Stimulated activated CD4-positive, alpha-beta T cell treated with anti-CD3 and anti-CD28 coated beads, Interleukin-4, amount 100 ng/mL, for 4 hours (primary cell): ENCODE results near the gene TEKT3.

Experiments
- DNase-seq, 2 experiments: peaks; one replicate each; pipeline ENCODE4 v3.0.0-alpha.2; 2020

TEKT3 gene

DNA sequence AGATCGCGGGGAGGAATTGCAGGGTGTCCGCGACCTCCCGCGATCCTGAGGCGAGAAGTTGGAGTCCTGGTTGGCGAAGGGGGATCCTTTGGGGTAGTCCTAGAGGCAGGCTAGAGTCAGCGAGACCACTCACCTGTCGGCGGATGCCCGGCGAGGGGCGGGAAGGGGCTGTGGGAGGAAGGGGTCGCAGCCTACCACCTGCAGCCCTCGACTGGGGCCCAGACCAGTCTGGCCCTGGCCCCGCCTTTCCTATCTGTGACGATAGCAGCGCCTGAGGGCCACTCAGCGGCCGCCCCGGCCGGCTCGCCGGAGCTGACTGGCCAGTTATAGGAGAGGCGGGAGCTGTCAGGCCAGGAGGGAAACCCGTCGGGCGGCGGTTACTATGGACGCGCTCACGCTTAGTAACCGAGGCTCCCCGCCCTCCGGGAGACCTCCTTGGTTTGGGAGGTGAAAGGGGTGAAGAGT is at the start of gene TEKT3:
Gene TEKT3, minus strand, starts transcription at position 213 of the 465 bp plus-strand sequence. CDS start 10,012 bp downstream, outside the sequence.
- peak in 1 of 2 experiments; percentile 1 for DNase-seq

DNA sequence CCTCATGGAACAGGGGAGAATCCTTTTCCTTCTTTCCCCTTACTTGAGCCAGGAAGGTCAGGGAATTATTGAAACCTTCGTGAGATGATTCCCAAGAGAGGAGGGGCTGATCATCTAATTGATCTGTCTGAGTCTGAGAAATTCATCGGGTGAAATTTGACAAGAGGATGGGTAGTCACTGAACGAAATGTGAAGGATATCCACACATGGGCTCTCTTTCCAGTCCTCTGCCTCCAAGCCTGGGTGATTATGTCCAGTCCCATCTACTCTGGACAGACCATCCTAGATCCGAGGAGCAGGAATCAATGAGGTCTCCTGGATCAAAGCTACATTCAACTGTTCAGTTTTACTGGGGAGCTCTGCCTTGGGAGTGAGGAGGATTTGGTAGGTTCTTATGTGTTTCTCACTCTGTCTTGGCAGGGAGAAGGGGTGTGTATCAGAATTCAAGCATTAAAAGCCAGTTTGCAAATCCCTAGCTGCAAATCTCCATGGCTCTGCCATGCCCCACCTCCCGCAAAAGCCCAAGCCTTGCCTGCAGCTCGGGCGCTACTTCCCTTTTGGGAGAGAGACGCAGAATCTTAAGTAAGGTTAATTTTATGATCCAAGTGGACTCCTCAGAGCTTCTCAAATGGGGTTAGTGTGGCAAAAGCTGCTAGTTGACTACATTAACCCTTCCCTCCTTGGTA is 47.1 kb upstream of the TEKT3 start:
- no peak for DNase-seq

GRCh38 chr17:15386083-15386482 is 44.7 kb upstream of the TEKT3 start:
- DNase-seq, result no peak

- no peak for DNase-seq
Observed at GRCh38 chr17:15385305-15385704, 43.9 kb upstream of the TEKT3 start.

- DNase-seq, result no peak
Observed at GRCh38 chr17:15384142-15384787, 42.9 kb upstream of the TEKT3 start.

- DNase-seq, result no peak
Observed at GRCh38 chr17:15382914-15383313, 41.5 kb upstream of the TEKT3 start.

- DNase-seq, result no peak
Observed at GRCh38 chr17:15381707-15382106, 40.3 kb upstream of the TEKT3 start.

DNA sequence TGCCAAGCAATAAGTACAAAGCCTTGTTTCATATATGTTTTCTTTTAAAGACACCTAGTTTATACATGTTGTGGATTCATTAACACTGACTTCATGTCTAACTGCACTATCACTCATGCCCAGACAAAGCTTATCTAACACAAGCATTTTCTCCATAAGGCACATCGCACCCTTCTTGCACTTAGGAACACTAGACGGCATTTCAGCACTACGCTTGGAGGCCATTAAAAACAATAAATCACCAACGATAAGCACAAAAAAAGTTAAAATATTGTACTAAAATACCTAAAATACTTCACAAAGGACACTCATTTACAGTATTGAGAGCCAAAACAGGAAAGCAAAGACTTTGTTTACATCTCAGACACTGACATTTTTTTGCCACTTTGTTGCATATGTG is 39.0 kb upstream of the TEKT3 start:
- no peak for DNase-seq

DNA sequence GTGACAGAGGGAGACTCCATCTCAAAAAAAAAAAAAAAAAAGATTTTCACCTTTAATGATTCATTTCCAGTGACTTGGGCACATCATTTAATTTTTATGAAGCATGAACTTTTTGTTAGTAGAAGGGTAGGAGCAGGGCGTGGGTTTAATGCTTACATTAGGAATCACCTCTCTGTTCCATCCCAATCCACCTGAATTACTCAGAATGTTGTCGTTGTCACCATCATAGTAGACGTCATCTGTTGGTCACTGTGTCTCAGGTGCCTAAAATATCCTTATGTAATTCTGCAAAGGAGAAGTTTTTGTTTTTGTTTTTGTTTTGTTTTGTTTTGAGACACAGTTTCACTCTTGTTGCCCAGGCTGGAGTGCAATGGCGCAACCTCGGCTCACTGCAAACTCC is 38.3 kb upstream of the TEKT3 start:
- no peak for DNase-seq

- DNase-seq, result no peak
Observed at GRCh38 chr17:15378243-15378642, 36.8 kb upstream of the TEKT3 start.

- DNase-seq, result no peak
Observed at GRCh38 chr17:15377616-15378015, 36.2 kb upstream of the TEKT3 start.

DNA sequence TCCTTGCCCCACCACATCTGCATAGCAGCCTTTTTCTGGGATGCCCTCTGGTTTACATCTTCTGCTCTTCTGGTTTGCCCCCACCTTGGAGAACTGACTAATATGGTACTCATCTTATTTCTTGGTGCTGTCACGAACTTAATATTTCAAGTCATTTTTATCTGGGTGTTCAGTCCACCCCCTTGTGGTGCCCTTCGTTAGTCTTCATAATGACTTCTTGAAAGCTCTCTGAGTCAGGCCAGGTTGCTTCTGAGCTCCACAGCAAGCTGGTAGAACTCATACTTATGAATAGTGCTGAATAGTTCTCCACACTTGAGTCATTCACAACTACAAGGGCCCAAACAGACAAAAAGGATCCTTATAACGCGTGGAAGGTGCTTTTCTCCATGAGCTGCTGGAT is 35.8 kb upstream of the TEKT3 start:
- no peak for DNase-seq

- DNase-seq, result no peak
Observed at GRCh38 chr17:15371376-15372130, 30.2 kb upstream of the TEKT3 start.

GRCh38 chr17:15368600-15368999 is 27.2 kb upstream of the TEKT3 start:
- DNase-seq, result no peak

GRCh38 chr17:15366026-15366425 is 24.6 kb upstream of the TEKT3 start:
- DNase-seq, result no peak

GRCh38 chr17:15364615-15365014 is 23.2 kb upstream of the TEKT3 start:
- DNase-seq, result no peak

- DNase-seq, result no peak
Observed at GRCh38 chr17:15363702-15364101, 22.3 kb upstream of the TEKT3 start.

- no peak for DNase-seq
Observed at GRCh38 chr17:15361592-15361991, 20.2 kb upstream of the TEKT3 start.

DNA sequence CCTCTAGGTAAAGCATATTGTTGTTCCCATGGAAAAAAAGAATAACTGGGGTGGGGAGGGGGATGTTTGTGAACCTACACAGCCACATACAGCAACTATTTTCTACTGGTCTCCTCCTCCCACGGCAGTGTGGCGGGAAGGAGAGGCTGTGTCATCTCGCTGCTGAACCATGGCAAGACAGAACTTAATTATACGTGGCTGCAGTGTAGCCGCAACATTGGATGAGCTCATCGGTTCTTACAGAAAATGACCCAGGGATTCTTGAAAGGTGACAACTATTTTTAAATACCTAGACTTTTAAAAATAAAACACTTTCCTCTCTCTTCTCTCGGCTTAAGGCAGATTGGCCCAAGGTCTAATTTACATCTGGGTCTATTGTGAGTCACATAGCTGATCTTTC is 19.8 kb upstream of the TEKT3 start:
- no peak for DNase-seq

DNA sequence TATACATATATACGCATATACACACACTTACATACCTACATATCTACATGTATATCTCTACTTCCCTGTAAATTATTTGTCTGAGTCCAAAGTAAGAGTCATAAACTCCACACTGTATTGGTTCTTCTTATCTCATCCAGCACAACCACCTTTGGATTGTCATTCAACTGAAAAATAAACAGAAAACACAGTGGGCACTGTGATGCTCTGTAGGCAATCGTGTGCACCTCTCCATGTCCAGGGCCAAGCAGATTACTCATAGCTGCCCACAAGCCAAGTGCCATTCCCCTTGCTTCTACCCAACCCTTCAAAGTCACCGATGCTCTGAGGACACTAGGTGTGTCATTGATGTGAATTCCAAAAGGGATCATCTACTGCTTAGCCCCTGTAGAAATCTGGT is 12.9 kb upstream of the TEKT3 start:
- DNase-seq, result no peak

GRCh38 chr17:15351925-15352324 is 10.5 kb upstream of the TEKT3 start:
- DNase-seq, result no peak

DNA sequence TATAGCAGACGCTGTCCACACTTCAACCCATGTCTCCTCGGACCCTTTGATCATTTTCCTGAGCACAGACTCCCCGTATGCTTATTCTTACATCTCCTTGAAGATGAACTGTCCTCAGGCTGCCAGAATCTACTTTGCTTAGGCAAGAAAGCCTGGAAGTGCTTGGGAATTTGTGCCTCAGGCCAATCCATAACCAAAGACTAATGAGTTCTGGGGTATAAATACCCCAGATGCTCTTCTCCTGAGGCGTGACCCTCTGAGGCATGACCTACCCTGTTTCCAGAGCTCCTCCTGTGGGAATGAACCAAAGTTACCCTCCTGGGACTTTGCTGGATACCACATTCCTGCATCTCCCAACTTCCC is 10.1 kb upstream of the TEKT3 start:
- DNase-seq, result no peak

DNA sequence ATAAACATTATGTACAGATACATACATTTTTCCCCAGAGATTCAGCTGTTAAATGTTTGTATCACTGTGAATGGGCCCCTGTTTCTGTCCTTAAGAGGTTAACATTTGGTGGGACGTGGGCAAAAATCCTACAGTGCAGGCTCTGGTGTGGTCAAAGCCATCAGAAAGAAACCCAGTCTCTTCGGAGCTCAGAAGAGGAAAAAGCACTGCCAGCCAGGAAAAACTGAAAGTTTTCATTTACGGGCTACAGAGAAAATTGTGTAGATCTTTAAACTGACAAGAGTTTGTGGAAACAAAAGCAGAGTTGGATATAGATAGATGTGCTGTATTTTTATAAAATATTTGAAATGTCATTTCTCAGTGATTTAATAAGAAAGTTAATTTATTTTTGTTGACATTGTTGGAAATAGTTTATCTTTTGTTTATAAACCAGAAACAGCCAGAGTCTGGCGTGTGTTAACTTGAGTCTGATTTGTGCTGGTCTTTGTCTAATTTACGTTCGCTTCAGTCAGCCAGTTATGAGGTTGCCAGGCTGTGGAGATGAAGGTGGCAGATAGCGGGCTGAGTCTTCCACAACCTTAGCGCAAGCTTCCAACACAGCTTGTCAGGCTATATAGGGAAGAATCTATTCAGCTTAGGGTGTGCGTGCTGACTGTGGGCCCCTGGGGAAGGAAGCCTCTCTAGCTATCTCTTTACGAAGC is 9.5 kb upstream of the TEKT3 start:
- no peak for DNase-seq
